Breast epithelium (tissue), 4 donors: ENCODE measurements around the gene EIF5. TPM values are rescaled to one million over a fixed set of nuclear protein-coding genes. Genes with fewer than 3 reads are reported as not detected.

Experiments used
- DNase-seq, 2 donors: peaks; one replicate each; pipeline ENCODE4 v3.0.0-alpha.2; 2019; ENCODE audit warnings: low spot score in 2 of 2
- H3K27ac ChIP-seq, 2 donors: fragments of 200-600 bp; sonication (generic) in 1 of 2; one replicate each; pipeline ENCODE4 v1.5.1; 2016 to 2019; ENCODE audit warnings: mild to moderate bottlenecking in 1 of 2
- H3K27me3 ChIP-seq, 2 donors: fragments of 200-600 bp; sonication (generic) in 1 of 2; one replicate each; pipeline versions ENCODE4 v1.5.1 to v1.6.0; 2017 to 2019; ENCODE audit warnings: control low read depth in 1 of 2, mild to moderate bottlenecking in 1 of 2
- H3K36me3 ChIP-seq: fragments of 200-600 bp; one replicate; pipeline ENCODE4 v1.5.1; 2019
- H3K4me1 ChIP-seq, 2 donors: fragments of 200-600 bp; sonication (generic); one replicate each; pipeline ENCODE4 v1.5.1; 2016 to 2019; ENCODE audit warnings: control low read depth in 1 of 2
- H3K4me3 ChIP-seq, 3 donors: fragments of 200-600 bp; sonication (generic); 1 replicate in 2 of 3; 2 replicates in 1 of 3; pipeline ENCODE4 v1.5.1; 2016 to 2019; ENCODE audit warnings: mild to moderate bottlenecking in 3 of 3, moderate library complexity in 2 of 3
- H3K9me3 ChIP-seq, 2 donors: fragments of 200-600 bp; sonication (generic) in 1 of 2; one replicate each; pipeline ENCODE4 v1.5.1; 2016 to 2019; ENCODE audit warnings: control low read depth in 1 of 2
- POLR2A ChIP-seq: fragments of 450-650 bp; IDR thresholded peaks from one replicate; pipeline ENCODE4 v1.6.1; 2016; ENCODE audit warnings: antibody characterized with exemption, mild to moderate bottlenecking, moderate library complexity
- POLR2AphosphoS5 ChIP-seq, 3 donors: sonication (generic); formaldehyde crosslinking; IDR thresholded peaks; one replicate each; pipeline ENCODE4 v1.6.1; 2017; ENCODE audit warnings: antibody characterized with exemption in 3 of 3
- intact Hi-C: fragments of 100-400 bp; cut with DNase I; formaldehyde crosslinking; loops from one replicate; pipeline ENCODE4 v1.15.1; 2023; ENCODE audit warnings: low total_unique reads
- total RNA-seq, 3 donors: library from RNA; depleted of rRNA; stranded (reverse); fragments of >200 nt; gene quantifications; one replicate each; pipeline ENCODE4 v1.1.0, GENCODE V29; 2016
- TF ChIP-seq, protein P1 (sequence below), 3 donors: fragments of 450-650 bp; IDR thresholded peaks; one replicate each; pipeline ENCODE4 v1.5.1; 2016 to 2017; ENCODE audit warnings: antibody characterized with exemption in 3 of 3, mild to moderate bottlenecking in 3 of 3, moderate library complexity in 3 of 3

EIF5 gene
- total RNA-seq, 3 donors from 2014 or later, result 143 to 254 (median 150) TPM

DNA sequence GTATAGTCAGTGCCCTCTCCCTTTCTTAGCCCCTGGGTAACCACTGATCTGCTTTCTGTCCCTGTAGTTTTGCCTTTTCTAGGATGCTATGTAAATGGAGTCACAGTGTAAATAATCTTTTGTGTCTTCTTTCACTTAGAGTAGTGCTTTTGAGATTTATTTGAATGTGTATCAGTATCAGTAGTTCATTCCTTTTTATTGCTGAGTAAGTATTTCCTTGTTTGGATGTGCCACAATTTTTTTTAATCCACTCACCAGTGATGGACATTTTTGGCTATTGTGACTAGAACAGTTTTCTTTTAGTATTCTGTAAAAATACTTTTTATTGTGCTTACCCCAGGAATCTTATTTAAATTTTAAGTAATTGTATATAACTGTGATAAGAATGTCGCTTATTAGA, 54.6 kb downstream of the EIF5 start:
- intact Hi-C loops, result no loop called here
- Histone ChIP-seq H3K4me3 (no peak overlapping the region), H3K27me3 (no peaks in the 10 kb centered on the region), H3K9me3 (no peaks in the 10 kb centered on the region), H3K36me3 (no peaks in the 10 kb centered on the region), H3K27ac (no peak overlapping the region), H3K4me1 (peaks cover 0 to 5% of the 10 kb centered on the region in 2 donors)
- no peak for DNase-seq
- TF ChIP-seq POLR2A (no peak), POLR2AphosphoS5 (IDR thresholded peaks at IDR 0.05) (no peak)
- TF ChIP-seq, protein P1, sequence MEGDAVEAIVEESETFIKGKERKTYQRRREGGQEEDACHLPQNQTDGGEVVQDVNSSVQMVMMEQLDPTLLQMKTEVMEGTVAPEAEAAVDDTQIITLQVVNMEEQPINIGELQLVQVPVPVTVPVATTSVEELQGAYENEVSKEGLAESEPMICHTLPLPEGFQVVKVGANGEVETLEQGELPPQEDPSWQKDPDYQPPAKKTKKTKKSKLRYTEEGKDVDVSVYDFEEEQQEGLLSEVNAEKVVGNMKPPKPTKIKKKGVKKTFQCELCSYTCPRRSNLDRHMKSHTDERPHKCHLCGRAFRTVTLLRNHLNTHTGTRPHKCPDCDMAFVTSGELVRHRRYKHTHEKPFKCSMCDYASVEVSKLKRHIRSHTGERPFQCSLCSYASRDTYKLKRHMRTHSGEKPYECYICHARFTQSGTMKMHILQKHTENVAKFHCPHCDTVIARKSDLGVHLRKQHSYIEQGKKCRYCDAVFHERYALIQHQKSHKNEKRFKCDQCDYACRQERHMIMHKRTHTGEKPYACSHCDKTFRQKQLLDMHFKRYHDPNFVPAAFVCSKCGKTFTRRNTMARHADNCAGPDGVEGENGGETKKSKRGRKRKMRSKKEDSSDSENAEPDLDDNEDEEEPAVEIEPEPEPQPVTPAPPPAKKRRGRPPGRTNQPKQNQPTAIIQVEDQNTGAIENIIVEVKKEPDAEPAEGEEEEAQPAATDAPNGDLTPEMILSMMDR (IDR thresholded peaks at IDR 0.05), result no peak

DNA sequence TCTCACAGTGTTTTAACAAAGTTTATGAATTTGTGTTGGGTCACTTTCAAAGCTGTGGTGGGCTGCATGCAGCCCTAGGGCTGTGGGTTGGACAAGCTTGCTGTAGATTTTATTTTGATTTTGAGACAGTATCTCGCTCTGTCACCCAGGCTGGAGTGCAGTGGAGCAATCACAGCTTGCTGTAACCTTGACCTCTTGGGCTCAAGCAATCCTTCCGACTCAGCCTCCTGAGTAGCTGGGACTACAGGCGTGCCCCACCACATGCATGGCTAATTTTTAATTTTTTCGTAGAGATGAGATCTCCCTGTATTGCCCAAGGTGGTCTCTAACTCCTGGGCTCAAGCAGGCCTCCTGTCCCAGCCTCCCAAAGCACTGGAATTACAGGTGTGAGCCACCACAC, 56.6 kb downstream of the EIF5 start:
- Histone ChIP-seq H3K27ac (no peak overlapping the region), H3K4me1 (no peaks in the 10 kb centered on the region), H3K4me3 (no peak overlapping the region), H3K36me3 (no peaks in the 10 kb centered on the region), H3K9me3 (no peaks in the 10 kb centered on the region), H3K27me3 (no peaks in the 10 kb centered on the region)
- no peak for TF ChIP-seq POLR2A
- TF ChIP-seq POLR2AphosphoS5 (IDR thresholded peaks at IDR 0.05), result no peak
- TF ChIP-seq, protein P1 (IDR thresholded peaks at IDR 0.05), result no peak
- intact Hi-C loops, result no loop called here
- no peak for DNase-seq

DNA sequence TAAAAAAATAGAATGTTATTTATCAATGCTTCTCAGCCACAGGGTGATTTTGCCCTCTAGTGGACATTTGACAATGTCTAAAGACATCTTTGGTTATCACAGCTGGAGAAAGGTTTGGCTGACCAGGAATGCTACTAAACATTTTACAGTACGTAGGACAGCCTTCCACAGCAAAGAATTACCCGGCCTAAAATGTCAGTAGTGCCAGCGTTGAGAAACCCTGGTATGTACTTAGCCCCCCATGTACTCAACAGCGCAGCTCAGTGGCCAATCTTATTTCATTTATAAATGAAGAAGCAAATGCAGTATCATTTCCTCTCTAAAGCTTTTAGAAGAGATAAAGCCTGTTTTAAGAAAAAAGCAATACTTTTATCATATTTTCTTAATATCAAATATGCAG, 57.0 kb downstream of the EIF5 start:
- intact Hi-C loops, result no loop called here
- H3K36me3 ChIP-seq, result no peaks in the 10 kb centered on the region
- no peak for DNase-seq
- H3K4me1 ChIP-seq, result no peaks in the 10 kb centered on the region
- H3K27ac ChIP-seq, result no peak overlapping the region
- no peak overlapping the region for H3K4me3 ChIP-seq
- H3K9me3 ChIP-seq, result no peaks in the 10 kb centered on the region
- TF ChIP-seq POLR2AphosphoS5 (IDR thresholded peaks at IDR 0.05) (no peak), POLR2A (no peak)
- TF ChIP-seq, protein P1 (IDR thresholded peaks at IDR 0.05), result peak in 2 of 3 donors; percentile 34 to 57
- H3K27me3 ChIP-seq, result no peaks in the 10 kb centered on the region

DNA sequence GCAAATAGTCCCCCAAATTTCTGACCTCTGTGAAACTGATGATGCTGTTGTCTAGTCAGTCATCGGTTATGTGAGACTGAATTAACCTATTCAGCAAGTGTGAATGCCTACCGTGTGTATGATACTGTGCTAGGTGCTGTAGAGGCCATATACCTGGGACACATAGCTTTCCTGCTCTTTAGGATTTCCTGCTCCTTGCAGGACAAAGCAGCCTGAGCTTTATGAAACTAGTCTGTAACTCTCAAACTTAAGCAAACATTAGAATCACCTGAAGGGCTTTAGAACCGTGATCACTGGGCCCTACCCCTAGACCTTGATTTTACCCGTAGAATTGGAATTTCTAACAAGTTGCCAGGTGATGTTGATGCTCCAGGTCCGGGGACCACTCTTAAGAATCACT, 58.1 kb downstream of the EIF5 start:
- intact Hi-C loops, result no loop called here
- TF ChIP-seq, protein P1 (IDR thresholded peaks at IDR 0.05), result no peak
- no peak for TF ChIP-seq POLR2A
- no peak for TF ChIP-seq POLR2AphosphoS5 (IDR thresholded peaks at IDR 0.05)
- Histone ChIP-seq H3K9me3 (no peaks in the 10 kb centered on the region), H3K4me1 (no peaks in the 10 kb centered on the region), H3K27ac (no peak overlapping the region), H3K4me3 (no peak overlapping the region), H3K36me3 (no peaks in the 10 kb centered on the region), H3K27me3 (no peaks in the 10 kb centered on the region)
- DNase-seq, result no peak

DNA sequence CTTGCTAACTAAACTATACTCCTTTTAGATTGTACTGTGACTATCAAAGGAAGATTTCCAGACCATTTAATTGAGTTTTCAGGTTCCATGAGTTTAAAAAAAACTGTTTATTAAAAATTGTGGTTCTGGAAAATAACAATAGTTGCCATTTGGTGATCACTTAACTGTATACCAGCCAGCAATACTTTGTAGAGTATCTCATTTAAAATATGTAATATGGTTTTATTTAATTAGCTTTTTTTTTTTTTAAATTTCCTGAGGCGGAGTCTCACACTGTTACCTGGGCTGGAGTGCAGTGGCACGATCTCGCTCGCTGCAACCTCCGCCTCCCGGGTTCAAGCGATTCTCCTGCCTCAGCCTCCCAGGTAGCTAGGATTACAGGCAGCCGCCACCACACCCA, 58.5 kb downstream of the EIF5 start:
- no peak for DNase-seq
- Histone ChIP-seq H3K9me3 (no peaks in the 10 kb centered on the region), H3K4me3 (no peak overlapping the region), H3K4me1 (no peaks in the 10 kb centered on the region), H3K36me3 (no peaks in the 10 kb centered on the region), H3K27ac (no peak overlapping the region), H3K27me3 (no peaks in the 10 kb centered on the region)
- intact Hi-C loops, result no loop called here
- no peak for TF ChIP-seq POLR2A
- TF ChIP-seq, protein P1 (IDR thresholded peaks at IDR 0.05), result no peak
- TF ChIP-seq POLR2AphosphoS5 (IDR thresholded peaks at IDR 0.05), result no peak
